Measurements from ENCODE around the gene LCN15. TPM values are rescaled to one million over a fixed set of nuclear protein-coding genes. Genes with fewer than 3 reads are reported as not detected.
A peak's percentile ranks its signal among the peaks of the same experiment; 100 is the strongest.
"Not testable (repeated sequence)": the region's sequence is repeated elsewhere in the genome, so short reads cannot be mapped to it uniquely, and the experiment has no call there.

Gene LCN15
- total and polyA plus RNA-seq, 2 of the 13 experiments (the other 11 are each of a cell fraction or from before 2014, with no cell fraction given), result 1.3 to 53.7 TPM

GRCh38 chr9:136711751-136712689 lies 52.3 kb downstream of the LCN15 start, which contains the start of gene DIPK1B:
Gene DIPK1B, plus strand, starts transcription at chr9:136712572. Its CDS starts 94 bp downstream, at chr9:136712666.
- TF ChIP-seq ZNF7 (CRISPR knock-in tag; IDR thresholded peaks at IDR 0.05), result 0 out of 2 replicates have a peak, but pooled peaks have one; percentile 19
- TF ChIP-seq RAD21 (CRISPR knock-in tag; IDR thresholded peaks at IDR 0.05), result no peak
- Histone ChIP-seq H3K79me2 (ENCODE audit: insufficient read depth, low read length) (no peaks in the 10 kb centered on the region), H3K4me3 (replicated peaks in 1 of 3; ENCODE audit: insufficient read depth in 1 of 3, low read depth in 2 of 3, low read length in 3 of 3) (peak within 1 kb of the TSS; percentile 32 to 66 (median 54); a peak in 5 of 6 replicates), H3K4me1 (ENCODE audit: insufficient read depth, low read length) (peaks cover 29% of the 10 kb centered on the region), H3K4me2 (ENCODE audit: low read depth, low read length) (peak within 1 kb of the TSS; percentile 65), H4K20me1 (ENCODE audit: insufficient read depth, low read length) (no peaks in the 10 kb centered on the region), H2AFZ (ENCODE audit: low read length) (no peak within 1 kb of the TSS), H3K9me3 (ENCODE audit: low read length) (no peaks in the 10 kb centered on the region), H3K36me3 (replicated peaks in 1 of 2; ENCODE audit: control insufficient read depth in 1 of 2, insufficient read depth in 2 of 2, low read length in 2 of 2) (no peaks in the 10 kb centered on the region), H3K27me3 (ENCODE audit: control insufficient read depth in 1 of 2, insufficient read depth in 2 of 2, low read length in 2 of 2) (peaks cover 9 to 48% of the 10 kb centered on the region in 2 experiments; a peak in 3 of 5 replicates), H3K9ac (ENCODE audit: insufficient read depth, low read depth, low read length) (peak within 1 kb of the TSS; percentile 43; the same call in 1 of the 2 replicates), H3K27ac (ENCODE audit: extremely low read length, insufficient read depth, low read length) (no peak within 1 kb of the TSS)
- FAIRE-seq (no peak), DNase-seq (ENCODE audit: low spot score) (no peak), ATAC-seq (no peak)
- intact Hi-C loops (cut with micrococcal nuclease; ENCODE audit: unreplicated experiment) (no loop called here), in situ Hi-C loops (cut with HindIII; ENCODE audit: extremely low pct_ligation_motif_present, low pct_unique_long_range_greater_than_20kb) (no loop called here)
- ChIA-PET POLR2A (no interaction called here), CTCF (ENCODE audit: low intra/inter-chr PET ratio, low total read pairs) (no interaction called here)
- WGBS (ENCODE audit: low lambda C conversion rate), result 51% methylated on average over 17 of the region's 119 CpGs
- BruUV-seq (replicated peaks), result no TSS peak

GRCh38 chr9:136711219-136711648 lies 53.1 kb downstream of the LCN15 start:
- H2AFZ ChIP-seq (ENCODE audit: low read length); CTCF ChIA-PET (ENCODE audit: low intra/inter-chr PET ratio, low total read pairs); BruUV-seq (replicated peaks); H3K9me3 ChIP-seq (ENCODE audit: low read length); H3K4me3 ChIP-seq (replicated peaks in 1 of 3; ENCODE audit: insufficient read depth in 1 of 3, low read depth in 2 of 3, low read length in 3 of 3); POLR2A ChIA-PET; H3K9ac ChIP-seq (ENCODE audit: insufficient read depth, low read depth, low read length); intact Hi-C loops (cut with micrococcal nuclease; ENCODE audit: unreplicated experiment); H4K20me1 ChIP-seq (ENCODE audit: insufficient read depth, low read length); in situ Hi-C loops (cut with HindIII; ENCODE audit: extremely low pct_ligation_motif_present, low pct_unique_long_range_greater_than_20kb); FAIRE-seq; H3K79me2 ChIP-seq (ENCODE audit: insufficient read depth, low read length); ATAC-seq; DNase-seq (ENCODE audit: low spot score); H3K4me2 ChIP-seq (ENCODE audit: low read depth, low read length); H3K27ac ChIP-seq (ENCODE audit: extremely low read length, insufficient read depth, low read length); H3K36me3 ChIP-seq (replicated peaks in 1 of 2; ENCODE audit: control insufficient read depth in 1 of 2, insufficient read depth in 2 of 2, low read length in 2 of 2): not testable (repeated sequence)
- WGBS (ENCODE audit: low lambda C conversion rate), result 18% methylated on average over 4 of the region's 4 CpGs
- peak; percentile 60 for TF ChIP-seq ZNF121 (CRISPR knock-in tag; IDR thresholded peaks at IDR 0.05)
- Histone ChIP-seq H3K4me1 (ENCODE audit: insufficient read depth, low read length) (peaks cover 29% of the 10 kb centered on the region), H3K27me3 (ENCODE audit: control insufficient read depth in 1 of 2, insufficient read depth in 2 of 2, low read length in 2 of 2) (peaks cover 11 to 54% of the 10 kb centered on the region in 2 experiments; a peak in 3 of 5 replicates)
